Measurements from ENCODE around the gene CEBPG.

Gene CEBPG

GRCh38 chr19:33394723-33395560 is 21.4 kb downstream of the CEBPG start:
- no peak for DNase-seq (ENCODE audit: low read depth in 2 of 2, low spot score in 1 of 2)

GRCh38 chr19:33395561-33396550 is 22.3 kb downstream of the CEBPG start:
- DNase-seq (ENCODE audit: low read depth in 2 of 2, low spot score in 1 of 2): no peak

- no peak for DNase-seq (ENCODE audit: low read depth in 2 of 2, low spot score in 1 of 2)
Observed at GRCh38 chr19:33396701-33397535, 23.4 kb downstream of the CEBPG start.

DNA sequence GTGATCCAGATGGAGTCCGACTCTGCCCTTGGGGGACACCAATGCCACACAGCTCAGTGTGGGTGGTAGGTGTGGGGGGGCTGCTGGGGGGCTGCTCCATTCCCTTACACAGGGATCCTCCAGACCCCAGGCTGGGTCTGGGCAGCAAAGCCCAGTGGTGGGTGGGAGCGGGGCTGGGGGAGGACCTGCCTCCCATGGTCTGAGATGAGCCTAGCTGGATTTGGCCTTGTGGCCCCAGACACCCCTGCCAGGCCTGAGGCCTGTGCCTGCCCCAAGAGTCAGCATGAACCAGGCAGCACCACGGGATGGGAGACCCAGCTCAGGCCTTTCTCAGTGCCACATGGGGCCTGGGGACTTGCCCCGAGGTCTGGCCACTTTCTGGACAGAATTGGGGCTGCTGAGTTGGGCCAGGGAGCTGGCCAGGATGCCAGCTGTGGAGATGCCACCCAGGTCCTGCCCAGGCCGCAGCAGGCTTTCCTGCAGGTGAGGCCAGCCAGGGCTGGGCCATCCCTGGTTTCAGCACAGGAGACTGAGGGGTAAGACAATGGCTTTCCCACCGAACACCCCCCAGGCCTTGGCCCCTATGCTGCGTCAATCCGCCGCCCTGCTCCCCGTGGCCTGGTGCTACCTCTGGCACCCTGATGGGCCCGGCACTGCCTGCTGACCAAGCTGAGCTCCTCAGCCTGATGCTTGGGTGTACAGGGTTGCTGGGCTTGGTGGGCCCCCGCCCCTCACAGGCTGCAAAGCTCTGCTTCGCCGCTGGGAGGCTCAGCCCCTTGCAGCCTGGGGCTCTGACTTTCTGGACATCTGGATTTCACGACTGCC is 24.2 kb downstream of the CEBPG start:
- no peak for DNase-seq (ENCODE audit: low read depth in 2 of 2, low spot score in 1 of 2)

DNA sequence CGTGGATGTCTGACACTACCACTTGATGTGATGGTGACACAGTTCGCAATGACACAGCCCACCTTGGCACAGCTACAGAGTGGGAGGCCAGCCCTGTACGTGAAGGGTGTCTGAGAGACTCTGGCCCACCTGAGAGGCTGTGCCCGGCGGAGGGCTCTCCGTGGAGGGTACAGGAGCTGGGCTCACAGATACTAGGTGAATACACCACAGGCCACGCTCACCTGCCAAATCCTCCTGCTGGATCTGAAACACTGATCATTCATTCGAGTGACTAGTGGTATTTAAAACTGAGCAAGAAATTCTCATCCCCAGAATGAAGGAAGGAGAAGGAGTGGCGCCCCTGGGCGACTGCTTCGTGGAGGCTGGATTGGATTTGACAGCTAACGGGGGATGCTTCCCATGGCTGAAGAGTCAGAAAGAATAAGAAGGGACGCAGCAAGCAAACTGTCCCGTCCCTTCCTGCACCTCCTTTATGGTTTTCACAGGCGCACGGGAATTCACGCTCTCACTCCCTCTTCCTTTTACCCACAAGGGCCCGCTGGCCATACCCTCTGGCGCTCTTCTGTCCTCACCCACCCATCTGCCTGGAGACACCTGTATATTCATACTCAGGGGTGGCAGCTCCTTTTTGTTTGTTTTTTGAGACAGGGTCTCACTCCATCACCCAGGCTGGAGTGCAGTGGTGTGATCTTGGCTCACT is 25.0 kb downstream of the CEBPG start:
- DNase-seq (ENCODE audit: low read depth in 2 of 2, low spot score in 1 of 2): no peak

DNA sequence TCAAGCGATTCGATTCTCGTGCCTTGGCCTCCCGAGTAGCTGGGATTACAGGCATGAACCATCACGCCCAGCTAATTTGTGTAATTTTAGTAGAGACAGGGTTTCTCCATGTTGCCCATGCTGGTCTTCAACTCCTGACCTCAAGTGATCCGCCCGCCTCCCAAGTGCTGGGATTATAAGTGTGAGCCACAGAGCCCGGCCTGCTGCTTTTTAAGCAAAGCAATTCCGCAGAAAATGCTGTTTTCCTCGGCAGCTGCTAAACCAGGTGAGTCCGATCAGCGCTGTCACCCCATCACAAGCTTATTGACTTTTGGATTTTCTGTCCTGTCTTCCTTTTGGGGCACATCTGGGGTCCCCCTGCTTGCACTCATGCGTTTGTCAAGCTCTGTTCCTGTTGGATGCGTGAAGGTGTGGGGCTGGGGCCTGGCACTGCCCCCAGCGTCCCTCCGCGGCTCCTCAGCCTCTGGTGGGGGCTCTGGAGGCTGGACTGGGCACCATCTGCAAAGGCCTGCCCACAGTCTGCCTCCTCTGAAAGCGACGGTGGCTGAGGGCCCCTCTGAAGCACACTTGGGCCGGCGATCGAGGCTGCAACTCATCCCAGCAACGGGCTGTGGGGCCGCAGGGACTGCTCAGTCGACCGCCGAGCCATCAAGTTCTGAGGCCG is 25.7 kb downstream of the CEBPG start:
- DNase-seq (ENCODE audit: low read depth in 2 of 2, low spot score in 1 of 2): no peak

DNA sequence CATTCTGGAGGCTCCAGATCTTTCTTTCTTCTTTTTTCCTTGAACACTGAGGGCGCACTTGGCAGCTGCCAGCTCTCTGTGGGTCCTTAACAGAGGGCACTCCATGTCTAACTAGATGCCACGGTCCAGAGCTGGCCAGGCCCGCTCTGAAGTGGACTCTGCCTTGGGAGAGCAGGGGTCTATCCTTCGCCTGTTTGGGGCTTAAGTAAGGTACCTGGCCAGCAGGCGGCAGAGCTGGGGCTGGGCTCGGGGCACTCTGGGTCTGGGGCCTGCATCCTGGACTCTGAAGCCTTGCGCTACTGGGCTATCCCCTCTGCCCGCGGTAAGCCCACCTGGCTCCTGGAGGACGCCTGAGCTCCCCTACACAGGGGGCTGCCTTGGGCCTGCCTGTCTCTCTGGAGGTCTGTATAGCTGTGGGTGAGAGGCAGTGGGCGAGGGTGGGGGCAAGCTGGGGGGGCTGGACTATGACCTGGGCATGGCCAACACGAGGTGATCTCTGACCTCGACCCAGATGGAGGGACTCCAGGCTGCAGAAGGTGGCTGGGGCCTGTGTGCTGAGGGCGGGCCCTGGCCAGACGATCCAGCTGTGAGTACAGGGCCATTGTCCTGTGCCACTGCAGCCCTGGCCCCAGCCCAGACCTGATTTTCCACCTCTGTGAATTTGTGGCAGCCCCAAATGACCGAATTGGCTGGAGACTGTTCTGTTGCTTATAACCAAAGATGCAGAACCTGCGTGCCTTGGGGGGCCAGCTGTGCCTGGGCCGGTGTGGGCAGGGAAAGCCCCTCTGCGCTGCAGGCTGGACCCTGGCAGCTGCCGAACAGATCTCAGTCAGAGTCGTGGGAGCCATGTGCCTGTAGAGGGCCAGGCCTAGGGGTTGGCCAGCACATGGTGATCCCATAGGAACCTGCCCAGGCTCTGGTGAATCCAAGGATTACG is 26.5 kb downstream of the CEBPG start:
- DNase-seq (ENCODE audit: low read depth in 2 of 2, low spot score in 1 of 2): no peak

GRCh38 chr19:33400856-33401682 is 27.6 kb downstream of the CEBPG start:
- no peak for DNase-seq (ENCODE audit: low read depth in 2 of 2, low spot score in 1 of 2)

- DNase-seq (ENCODE audit: low read depth in 2 of 2, low spot score in 1 of 2): no peak
Observed at GRCh38 chr19:33401683-33402420, 28.3 kb downstream of the CEBPG start.

- DNase-seq (ENCODE audit: low read depth in 2 of 2, low spot score in 1 of 2): no peak
Observed at GRCh38 chr19:33402421-33403220, 29.1 kb downstream of the CEBPG start.

DNA sequence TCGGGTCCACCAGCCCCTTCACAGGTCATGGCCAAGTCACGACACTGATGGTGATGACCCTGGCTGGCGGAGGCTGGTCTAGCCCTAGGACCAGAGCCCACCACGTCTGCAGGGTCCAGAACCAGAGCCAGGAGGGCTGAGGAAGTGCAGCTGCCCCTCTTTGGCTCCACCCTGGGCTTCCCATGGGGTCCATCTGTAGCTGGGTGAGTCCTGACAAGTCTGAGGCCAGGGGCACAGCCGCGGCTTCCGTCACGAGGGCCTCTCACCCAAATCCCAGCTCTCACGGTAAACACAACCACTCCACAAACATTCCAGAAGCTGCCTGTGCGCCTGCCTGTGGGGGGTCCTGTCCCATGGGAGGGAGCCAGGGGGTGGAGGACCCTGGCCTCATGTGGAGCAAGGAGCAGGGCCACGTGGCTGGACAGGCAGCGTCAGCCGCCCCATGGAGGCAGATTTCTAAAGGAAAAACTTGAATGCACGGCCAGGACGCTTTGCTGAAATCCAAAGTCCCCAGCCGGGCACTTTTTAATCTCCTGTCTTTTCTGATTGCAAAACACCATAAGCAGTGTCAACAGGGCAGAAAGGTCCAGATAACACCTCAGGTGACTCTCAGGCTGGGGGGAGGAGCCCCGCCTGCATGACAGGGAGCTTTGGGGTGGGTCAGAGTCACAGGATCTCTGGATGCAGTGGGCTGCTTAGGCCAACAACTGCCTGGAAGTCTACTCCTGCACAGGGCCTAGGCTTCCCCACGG is 29.9 kb downstream of the CEBPG start:
- no peak for DNase-seq (ENCODE audit: low read depth in 2 of 2, low spot score in 1 of 2)

- DNase-seq (ENCODE audit: low read depth in 2 of 2, low spot score in 1 of 2): no peak
Observed at GRCh38 chr19:33403973-33404304, 30.4 kb downstream of the CEBPG start.

DNA sequence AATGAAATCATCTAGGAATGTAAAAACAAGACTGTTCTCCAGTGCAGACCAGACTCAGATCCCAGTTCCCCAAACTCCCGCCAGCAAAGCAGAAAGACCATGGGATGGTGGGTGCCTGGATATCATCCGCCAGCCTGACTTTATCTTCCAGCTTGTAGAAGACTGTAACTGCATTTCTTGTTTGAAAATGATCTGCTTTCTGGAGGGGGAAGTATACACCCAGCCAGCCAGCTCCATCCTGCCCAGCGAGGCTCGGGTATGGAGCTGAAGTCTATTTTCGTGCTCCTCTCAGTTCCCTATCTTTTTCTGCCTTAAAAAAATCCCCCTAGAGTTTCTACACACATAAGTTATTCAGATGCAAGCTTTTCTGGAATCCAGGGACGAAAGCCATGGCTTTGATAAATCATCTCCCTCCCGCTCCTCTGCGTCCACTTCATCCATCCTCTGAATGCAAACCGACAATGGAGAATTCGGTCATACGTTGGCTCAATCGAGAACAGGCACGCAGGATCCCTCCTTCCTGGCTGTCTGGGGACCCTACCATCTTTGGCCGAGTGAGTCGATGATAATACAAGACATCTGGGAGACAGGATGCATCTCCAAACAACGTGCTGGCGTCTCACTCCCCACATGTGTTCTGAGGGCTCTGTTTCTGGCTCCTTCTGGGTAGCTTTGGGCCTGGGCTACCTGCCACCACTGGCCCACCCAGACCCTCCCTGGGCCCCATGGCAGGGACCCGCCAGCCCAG is 31.2 kb downstream of the CEBPG start:
- no peak for DNase-seq (ENCODE audit: low read depth in 2 of 2, low spot score in 1 of 2)

GRCh38 chr19:33405254-33405552 is 31.7 kb downstream of the CEBPG start:
- DNase-seq (ENCODE audit: low read depth in 2 of 2, low spot score in 1 of 2): no peak
